Activated CD4-positive, alpha-beta T cell treated with anti-CD3 and anti-CD28 coated beads, Interleukin-2, amount 50 U/mL, for 48 hours (primary cell): Measurements from ENCODE around the gene POM121C.
"Not testable (repeated sequence)": the region's sequence is repeated elsewhere in the genome, so short reads cannot be mapped to it uniquely, and the experiment has no call there.

Source experiments
- DNase-seq, 2 experiments: peaks; one replicate each; pipeline ENCODE4 v3.0.0-alpha.2; 2020

The POM121C gene

DNA sequence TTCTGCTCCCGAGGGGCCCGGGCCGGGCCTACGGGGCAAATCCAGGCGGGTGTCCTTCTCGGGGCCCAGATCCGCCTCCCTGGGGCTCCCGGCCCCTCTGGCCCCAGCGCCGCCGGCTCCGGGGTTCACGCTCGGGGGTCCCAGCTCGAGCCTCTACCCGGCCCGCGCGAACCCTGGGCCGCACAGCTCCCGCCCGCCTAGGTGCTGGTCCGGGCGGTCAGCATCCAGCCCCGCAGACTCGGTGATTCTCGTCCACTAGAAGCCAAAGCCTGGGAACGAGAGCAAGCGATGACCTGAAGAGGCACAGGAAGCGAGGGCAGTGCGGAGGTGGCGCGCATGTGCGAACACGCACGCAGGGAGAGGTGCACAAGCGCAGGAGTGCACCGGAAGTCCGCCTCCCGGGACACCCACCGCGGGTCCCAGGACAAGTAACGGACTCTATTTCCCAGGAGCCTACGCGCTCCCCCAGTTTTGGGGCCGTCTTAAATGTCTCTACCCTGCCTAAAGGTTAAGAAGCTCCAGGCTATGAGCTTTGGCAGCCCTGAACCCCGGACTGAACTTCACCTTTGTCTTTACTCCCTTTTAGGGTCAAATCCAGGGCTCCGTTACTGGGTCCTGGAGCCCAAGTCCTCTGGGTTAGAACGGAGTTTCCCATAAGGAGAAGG lies at the start of gene POM121C:
Gene POM121C (minus strand): TSS at position 321 of the 665 bp plus-strand sequence. CDS start 44,803 bp downstream, outside the sequence.
- DNase-seq, result peak; percentile 89 to 93

DNA sequence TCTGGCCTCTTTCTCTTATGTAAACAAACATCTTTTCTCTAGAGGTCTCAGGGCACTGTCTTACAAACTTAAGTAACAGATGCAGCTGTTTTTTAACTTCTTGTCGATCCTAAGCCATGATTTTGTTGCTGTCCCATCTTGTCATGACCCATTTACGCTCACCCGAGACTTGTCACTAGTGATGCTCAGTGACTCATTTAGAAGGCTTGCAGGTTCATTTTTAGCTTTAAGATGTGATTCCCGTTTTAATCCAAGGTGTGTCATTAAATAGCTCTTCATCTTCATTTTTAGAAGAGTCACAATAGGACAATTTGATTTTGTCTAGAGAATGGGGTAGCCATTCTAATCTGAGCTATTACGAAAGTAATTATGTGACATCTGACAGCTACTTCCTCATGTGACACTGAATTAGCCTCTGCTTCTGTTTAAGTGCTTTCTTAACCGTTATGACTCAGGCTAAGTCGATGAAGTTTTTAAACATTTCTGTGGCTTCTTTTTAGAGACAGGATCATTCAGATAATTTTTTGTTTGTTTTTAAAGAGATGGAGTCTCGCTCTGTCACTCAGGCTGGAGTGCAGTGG lies 48.7 kb upstream of the POM121C start:
- no peak for DNase-seq

DNA sequence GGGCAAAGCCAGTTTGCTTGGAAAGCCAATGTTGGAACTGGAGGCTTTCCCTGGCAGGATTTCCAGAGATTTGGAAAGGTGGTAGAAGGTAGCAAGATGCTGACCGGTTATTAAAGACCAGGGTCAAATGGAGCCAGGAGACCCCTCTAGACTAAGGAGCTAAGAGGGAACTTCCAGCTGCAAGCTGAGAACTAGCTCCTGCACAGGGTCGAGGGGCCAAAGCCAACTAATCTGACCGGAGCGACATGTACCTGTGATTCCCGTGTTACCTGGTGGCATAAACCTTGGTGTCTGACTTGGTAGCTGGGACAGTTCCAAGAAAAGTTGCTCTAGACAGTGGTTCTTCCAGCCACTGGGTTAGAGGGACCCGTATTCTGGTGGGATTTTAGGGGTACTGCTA lies 47.8 kb upstream of the POM121C start:
- DNase-seq, result no peak

DNA sequence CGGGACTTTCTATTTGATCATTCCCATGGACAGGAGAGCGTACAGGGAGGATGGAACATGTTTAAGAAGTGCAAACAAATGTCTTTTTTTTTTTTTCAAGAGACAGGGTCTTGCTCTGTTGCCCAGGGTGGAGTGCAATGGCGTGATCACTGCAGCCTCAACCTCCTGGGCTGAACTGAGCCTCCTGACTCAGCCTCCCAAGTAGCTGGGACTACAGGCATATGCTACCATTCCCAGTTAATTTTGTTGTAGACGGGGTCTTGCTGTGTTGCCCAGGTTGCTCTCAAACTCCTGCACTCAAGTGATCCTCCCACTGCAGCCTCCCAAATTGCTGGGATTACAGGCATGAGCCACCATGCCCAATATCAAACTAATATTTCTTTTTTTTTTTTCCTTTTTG lies 46.5 kb upstream of the POM121C start:
- no peak for DNase-seq

DNA sequence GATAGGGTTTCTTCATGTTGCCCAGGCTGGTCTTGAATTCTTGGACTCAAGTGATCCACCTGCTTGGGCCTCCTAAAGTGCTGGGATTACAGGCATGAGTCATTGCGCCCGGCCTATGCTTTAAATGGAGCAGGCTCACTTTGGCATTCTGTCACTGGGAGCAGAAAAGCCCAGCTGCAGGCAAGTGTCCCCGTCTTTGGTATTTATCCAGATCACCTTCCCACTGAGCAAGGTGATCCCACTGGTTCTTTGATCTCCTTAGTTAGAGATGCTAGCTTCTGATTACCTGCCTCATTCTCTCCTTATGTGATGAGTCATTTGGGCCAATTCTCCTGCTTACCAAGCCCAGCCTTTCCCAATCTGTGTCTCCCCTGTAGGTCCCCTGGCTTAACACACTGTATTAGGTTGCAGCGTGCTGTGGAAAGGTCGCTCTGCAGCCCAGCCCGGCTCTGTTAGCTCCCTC lies 45.3 kb upstream of the POM121C start:
- DNase-seq, result no peak

DNA sequence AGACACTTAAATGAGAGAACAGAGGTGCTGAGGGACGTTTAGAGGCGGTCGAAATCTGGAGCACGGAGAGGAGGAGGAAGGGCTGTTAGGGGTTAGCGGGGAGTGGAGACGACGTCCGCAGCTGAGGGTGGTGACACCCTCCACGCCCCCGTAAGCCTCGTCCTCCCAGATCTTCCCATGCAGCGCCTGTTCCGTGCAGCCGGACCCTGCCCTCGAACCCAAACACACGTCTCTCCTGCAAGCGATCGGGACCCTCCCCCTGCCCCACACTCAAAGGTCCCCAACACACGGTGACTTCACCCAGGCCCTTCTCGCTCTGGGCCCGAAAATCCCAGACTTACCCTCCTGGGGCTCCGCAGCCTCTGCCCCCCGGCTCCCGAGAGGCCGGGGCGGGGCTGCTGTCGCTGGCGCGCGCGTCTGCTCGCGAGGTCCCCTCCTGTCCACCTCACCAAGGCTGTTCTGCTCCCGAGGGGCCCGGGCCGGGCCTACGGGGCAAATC lies 41.2 kb upstream of the POM121C start:
- DNase-seq, result peak; percentile 10 to 16

DNA sequence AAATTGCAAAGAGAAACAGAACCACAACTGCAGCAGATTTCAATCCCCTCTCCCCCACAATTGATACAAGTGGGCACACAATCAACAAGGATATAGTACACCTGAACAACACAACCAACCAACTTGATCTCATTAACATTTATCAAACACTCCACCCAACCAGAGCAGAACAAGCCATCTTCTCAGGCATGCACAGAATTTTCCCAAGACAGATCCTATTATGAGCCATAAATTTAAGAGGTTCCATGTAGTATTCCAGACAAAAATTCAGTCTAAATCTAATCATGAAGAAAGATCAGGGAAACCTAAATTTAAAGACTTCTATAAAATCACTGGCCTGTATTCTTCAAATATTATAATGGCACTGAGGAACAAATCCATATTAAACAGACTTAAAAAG lies 35.6 kb upstream of the POM121C start:
- DNase-seq, result not testable (repeated sequence)

DNA sequence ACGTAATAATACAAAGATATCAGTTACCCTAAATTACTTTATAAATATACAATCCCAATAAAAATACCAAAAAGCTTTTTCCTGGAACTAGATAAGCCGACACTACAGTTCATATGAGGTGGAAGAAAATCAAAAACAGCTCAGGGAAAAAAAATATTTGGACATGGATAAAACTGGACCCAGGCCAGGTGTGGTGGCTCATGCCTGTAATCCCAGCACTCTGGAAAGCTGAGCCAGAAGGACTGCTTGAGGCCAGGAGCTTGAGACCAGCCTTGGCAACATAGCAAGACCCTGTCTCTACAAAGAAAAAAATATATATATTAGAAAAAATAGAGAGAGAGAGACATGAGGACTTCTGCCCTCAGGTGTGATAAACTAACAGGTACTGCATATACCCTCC lies 32.7 kb upstream of the POM121C start:
- DNase-seq, result not testable (repeated sequence)

DNA sequence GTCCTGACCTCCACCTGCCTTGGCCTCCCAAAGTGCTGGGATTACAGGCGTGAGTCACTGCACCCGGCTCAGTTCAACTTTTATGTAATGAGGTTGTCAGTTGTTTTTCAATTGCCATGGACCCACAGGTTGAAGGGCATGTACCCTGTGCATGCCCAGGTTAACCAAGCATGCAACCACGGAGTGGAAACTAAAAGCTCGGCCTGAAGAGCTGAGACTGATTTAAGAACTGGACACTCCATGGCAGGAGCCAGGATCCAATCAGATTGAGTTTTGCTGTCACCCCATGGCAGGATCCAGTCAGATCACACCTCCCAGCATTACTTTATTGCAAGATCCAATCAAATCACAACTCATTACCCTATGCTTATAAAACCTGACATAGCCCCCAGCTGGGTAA lies 22.9 kb upstream of the POM121C start:
- not testable (repeated sequence) for DNase-seq

DNA sequence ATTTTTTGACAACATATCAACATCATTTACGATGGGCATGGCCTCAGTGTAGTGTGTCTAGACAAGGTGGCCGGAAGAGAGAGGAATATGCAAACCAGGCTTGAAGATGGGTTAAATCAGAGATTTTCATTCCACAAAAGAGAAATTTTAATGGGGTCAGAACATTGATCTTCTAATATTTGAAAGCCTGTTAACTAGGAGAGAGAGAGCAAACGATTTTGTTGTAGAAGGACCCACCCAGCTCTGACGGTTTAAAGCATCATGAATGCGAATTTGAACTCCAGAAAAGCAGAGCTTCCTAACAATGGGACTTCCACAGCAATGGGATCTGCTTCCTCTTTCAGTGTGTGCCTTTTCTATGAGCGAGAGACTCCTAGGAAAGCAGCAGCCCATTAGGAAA lies 5.9 kb upstream of the POM121C start, which contains the start of gene SPDYE5:
Gene SPDYE5 (plus strand): TSS at position 301 of the 400 bp plus-strand sequence. CDS start 1,728 bp downstream, outside the sequence.
- DNase-seq, result not testable (repeated sequence)

DNA sequence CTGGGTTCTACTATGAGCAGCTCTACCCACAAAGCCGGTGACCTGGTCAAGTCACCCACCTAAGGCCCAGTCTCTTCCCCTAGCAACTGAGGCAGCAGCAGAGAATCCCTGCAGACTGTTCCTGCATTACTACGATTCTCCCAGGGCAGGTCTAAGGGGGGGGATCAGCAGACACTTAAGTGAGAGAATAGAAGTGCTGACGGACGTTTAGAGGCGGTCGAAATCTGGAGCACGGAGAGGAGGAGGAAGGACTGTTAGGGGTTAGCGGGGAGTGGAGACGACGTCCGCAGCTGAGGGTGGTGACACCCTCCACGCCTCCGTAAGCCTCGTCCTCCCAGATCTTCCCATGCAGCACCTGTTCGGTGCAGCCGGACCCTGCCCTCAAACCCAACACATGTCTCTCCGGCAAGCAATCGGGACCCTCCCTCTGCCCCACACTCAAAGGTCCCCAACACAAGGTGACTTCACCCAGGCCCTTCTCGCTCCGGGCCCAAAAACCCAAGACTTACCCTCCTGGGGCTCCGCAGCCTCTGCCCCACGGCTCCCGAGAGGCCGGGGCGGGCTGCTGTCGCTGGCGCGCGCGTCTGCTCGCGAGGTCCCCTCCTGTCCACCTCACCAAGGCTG lies 632 bp downstream of the POM121C start:
- peak; percentile 8 to 26 for DNase-seq

DNA sequence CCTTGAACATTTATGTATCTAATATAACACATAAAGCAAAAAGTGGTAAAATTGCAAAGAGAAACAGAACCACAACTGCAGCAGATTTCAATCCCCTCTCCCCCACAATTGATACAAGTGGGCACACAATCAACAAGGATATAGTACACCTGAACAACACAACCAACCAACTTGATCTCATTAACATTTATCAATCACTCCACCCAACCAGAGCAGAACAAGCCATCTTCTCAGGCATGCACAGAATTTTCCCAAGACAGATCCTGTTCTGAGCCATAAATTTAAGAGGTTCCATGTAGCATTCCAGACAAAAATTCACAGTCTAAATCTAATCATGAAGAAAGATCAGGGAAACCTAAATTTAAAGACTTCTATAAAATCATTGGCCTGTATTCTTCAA lies 5.8 kb downstream of the POM121C start:
- not testable (repeated sequence) for DNase-seq

DNA sequence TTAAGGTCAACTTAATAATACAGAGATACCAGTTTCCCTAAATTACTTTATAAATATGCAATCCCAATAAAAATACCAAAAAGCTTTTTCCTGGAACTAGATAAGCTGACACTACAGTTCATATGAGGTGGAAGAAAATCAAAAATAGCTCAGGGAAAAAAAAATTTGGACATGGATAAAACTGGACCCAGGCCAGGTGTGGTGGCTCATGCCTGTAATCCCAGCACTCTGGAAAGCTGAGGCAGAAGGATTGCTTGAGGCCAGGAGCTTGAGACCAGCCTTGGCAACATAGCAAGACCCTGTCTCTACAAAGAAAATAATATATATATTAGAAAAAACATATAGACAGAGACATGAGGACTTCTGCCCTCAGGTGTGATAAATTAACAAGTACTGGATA lies 8.6 kb downstream of the POM121C start:
- DNase-seq, result not testable (repeated sequence)

DNA sequence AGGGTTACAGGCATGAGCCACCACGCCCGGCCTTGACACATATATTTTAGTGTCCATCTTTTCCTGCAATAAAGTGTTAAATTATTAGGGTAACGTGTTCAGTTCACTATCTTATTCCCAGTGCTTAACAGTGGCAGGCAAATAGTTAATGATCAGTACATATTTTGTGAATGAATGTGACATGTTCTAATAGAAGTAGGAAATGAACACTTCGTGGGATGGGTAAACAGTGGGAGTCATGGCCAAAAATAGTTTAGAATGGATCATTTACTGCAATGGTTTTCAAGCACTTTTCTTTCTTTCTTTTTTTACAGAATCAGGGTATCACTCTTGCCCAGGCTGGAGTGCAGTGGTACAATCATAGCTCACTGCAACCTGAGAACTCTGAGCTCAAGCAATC lies 15.9 kb downstream of the POM121C start:
- DNase-seq, result not testable (repeated sequence)

DNA sequence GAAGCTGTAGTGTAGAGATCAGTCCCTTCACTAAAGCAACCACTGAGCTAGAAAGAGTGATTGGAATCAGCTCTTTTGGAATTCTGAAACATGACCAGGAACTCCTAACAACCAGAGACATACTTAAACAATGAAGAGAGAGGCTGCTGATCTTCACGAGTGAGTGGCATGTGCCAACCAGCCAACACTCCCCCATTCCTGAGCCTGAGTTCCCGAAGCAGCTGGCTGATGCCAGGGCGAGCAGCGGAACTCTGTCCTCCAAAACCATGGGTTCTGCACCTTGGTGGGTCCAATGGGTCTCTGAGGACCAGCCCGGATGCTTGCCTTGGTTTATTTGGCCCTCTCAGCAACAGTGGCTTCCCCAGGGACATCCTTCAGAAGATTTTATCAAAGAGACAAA lies 25.6 kb downstream of the POM121C start:
- not testable (repeated sequence) for DNase-seq

DNA sequence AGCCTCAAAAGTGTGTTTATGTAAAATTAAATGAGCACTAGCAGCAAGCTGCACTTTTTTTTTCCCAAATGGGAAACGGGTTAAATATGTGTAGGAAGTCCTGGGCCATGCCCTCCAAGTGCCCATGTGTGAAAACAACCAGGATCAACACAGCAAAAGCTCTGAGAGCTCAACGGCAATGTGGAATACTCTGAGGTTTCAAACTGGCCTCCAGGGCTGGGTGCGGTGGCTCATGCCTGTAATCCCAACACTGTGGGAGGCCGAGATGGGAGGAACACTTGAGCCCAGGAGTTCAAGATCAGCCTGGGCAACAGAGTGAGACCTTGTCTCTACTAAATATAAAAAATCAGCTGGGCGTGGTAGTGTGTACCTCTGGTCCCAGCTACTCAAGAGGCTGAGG lies 28.1 kb downstream of the POM121C start:
- not testable (repeated sequence) for DNase-seq

DNA sequence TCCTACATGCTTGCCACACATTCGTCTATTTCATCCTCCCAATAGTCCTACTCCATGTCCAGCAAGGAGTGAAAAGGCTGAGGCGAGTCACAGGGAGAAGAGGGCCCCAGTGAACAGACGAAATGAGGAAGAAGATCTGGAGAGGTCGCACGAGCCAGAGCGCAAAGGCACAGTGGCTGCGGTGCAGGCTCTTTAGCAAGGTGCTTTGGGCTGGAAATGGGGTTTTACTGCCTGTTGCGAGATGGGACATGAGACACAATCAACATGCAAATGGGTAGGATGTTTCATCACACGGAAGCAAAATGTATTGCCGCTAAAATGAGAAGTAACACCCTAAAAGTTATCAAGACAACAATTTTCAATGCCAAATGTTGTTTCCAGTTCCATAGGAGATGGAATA lies 29.7 kb downstream of the POM121C start:
- not testable (repeated sequence) for DNase-seq

DNA sequence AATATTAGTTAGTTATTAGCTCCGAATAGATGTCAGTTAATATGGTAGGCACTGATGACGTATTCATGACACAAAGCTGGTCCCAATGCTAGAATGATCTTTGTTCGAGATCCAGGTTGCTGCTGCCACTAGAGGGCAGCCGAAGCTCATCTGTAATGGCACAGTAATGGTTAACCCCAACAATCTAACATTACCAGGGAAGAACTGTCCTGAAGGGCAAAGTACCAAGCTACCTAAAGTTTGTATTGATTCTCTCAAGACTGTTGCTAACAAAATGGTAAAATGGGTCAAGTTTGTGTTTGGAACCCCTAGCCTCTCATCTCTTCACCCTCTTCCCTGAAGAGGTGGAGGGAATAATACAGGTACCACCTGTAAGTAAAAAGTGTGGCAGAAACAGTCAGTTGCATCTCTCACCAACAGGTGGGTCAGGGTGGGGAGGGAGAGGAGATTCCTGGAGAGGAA lies 33.6 kb downstream of the POM121C start:
- not testable (repeated sequence) for DNase-seq

DNA sequence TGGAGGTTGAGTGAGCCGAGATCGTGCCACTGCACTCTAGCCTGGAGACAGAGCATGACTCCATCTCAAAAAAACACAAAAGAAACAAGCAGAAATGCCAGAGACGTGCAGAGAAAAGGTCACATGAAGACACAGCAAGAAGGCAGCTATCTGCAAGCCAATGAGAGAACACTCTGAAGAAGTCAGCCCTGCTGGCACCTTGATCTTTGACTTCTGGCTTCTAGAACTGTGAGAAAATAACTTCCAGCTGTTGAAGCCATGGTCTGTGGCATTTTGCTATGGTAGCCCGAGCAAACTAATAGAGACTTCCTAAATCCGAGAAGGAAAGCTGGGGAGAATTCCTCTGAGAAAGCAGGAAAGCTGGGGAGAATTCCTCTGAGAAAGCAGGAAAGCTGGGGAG lies 36.2 kb downstream of the POM121C start:
- DNase-seq, result not testable (repeated sequence)

DNA sequence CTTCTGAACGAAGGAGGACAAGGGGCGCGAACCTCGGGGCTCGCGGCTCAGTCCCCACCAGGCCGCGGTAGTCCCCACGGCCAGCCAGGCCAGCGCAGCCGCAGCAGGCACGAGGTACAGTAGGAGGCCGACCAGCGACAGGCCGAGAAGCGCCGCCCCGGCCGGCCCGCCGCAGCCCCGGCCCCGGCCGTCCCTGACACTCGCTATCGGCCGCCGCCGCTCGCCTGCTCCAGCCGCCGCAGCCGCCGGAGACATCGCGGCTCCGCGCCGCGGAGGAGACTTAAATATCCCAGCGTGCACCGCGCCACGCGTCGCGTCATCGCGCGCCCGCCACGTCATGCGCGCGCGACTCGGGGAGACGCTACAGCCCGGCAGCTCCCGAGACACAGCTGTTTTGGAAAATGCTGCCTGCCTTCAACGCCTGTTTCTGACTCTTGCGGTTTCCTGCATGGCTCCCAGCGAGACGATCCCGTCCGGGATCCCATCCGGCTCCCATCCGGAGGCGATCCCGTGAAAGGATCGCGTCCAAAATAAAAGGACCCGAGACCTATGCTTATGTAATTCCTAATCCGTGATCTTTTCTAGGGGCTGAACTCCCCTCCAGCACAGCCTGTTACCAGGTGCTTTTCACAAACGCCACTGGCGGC lies 43.5 kb downstream of the POM121C start:
- peak; percentile 21 to 37 for DNase-seq

DNA sequence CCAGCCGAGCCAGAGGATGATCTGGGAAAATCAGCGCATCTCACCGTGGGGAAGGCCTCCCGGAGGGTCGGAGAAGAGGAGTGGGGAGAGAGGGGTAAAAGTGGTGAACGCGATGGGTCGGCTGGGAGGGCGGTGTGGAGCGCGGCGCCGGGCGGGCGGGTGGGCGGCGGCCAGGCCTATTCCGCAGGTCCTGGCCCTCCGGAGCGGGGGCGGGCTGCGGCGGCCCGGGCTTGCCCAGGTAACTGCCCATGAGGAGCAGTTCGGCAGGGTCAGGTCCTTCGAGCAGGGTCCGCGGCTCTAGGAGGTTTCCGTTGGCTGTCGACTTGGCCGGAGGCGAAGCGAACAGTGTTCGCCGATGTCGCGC lies 44.0 kb downstream of the POM121C start:
- DNase-seq, result not testable (repeated sequence)

DNA sequence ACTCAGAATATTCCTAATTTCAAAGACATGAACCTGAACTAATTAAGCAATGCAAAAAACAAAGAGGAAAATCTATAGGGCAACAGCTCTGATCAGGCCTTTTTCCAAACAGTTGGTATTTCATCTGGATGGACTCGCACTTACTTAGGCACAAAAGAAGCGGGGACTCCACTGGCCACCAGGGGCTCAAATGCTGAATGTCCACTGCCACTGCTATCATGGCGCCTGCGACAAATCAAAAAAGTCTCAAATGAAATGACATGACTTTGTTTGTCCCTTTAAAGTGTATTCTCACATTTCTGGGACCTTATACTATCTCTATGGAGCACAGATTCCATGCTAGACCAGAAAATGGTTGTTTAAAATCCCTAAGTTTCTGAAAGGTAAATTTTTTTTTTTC lies 47.1 kb downstream of the POM121C start:
- DNase-seq, result not testable (repeated sequence)

DNA sequence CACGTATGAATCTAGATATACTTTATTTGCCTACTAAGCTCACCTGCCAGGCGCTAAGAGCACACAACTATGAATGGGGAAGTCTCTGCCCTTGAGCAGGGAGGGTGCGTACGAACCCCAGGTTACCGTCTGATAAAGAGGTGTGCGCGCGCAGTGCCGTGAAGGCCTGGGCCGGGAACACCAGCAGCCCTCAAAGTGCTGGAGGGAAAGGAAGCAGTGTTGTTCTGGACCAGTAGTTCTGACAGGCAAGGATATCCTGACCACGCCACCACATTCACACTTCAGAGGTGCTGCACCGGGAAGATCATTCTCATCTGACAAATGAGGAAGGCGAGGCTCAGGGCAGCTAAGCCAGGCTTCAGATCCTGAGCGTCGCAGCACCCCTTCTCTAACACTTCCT lies 62.6 kb downstream of the POM121C start:
- DNase-seq, result not testable (repeated sequence)
